NCI-H2081 treated with DMSO at 0.1 percent for 48 hours (cell line): ENCODE data around the gene RXRA.

ENCODE experiments used
- DNase-seq: peaks from one replicate; lab custom pipeline; 2025; lab: John Stamatoyannopoulos, UW

RXRA gene

GRCh38 chr9:134337469-134337868, 11.2 kb downstream of the RXRA start:
- no peak for DNase-seq

GRCh38 chr9:134338394-134339182, 12.3 kb downstream of the RXRA start:
- no peak for DNase-seq

GRCh38 chr9:134339183-134339806, 13.0 kb downstream of the RXRA start:
- no peak for DNase-seq

GRCh38 chr9:134340475-134341160, 14.4 kb downstream of the RXRA start:
- no peak for DNase-seq

- DNase-seq, result no peak
Observed at GRCh38 chr9:134341306-134341705, 15.1 kb downstream of the RXRA start.

GRCh38 chr9:134341929-134342745, 15.9 kb downstream of the RXRA start:
- no peak for DNase-seq

- DNase-seq, result no peak
Observed at GRCh38 chr9:134342746-134343115, 16.5 kb downstream of the RXRA start.

- DNase-seq, result no peak
Observed at GRCh38 chr9:134343637-134344036, 17.4 kb downstream of the RXRA start.

GRCh38 chr9:134344068-134344799, 18.0 kb downstream of the RXRA start:
- no peak for DNase-seq

- no peak for DNase-seq
Observed at GRCh38 chr9:134344800-134345310, 18.6 kb downstream of the RXRA start.

GRCh38 chr9:134345737-134346136, 19.5 kb downstream of the RXRA start:
- DNase-seq, result no peak

GRCh38 chr9:134346151-134346550, 19.9 kb downstream of the RXRA start:
- no peak for DNase-seq

GRCh38 chr9:134346840-134347583, 20.8 kb downstream of the RXRA start:
- no peak for DNase-seq

- DNase-seq, result no peak
Observed at GRCh38 chr9:134347996-134348395, 21.7 kb downstream of the RXRA start.

GRCh38 chr9:134348404-134349155, 22.3 kb downstream of the RXRA start:
- DNase-seq, result no peak

- no peak for DNase-seq
Observed at GRCh38 chr9:134349936-134350335, 23.7 kb downstream of the RXRA start.

GRCh38 chr9:134350416-134350994, 24.2 kb downstream of the RXRA start:
- DNase-seq, result no peak

GRCh38 chr9:134351606-134352176, 25.4 kb downstream of the RXRA start:
- DNase-seq, result no peak
